ENCODE data around the gene MRTFA. TPM values are rescaled to one million over a fixed set of nuclear protein-coding genes. Genes with fewer than 3 reads are reported as not detected.
A peak's percentile ranks its signal among the peaks of the same experiment; 100 is the strongest.

Gene MRTFA
- total and polyA plus RNA-seq, 9 of the 15 experiments (the other 6 are each of a cell fraction or from before 2014, with no cell fraction given), result 0.84 to 21.1 (median 3.7) TPM

GRCh38 chr22:40463683-40464082 lies 172.8 kb downstream of the MRTFA start:
- CTCF ChIA-PET (ENCODE audit: low intra/inter-chr PET ratio), result no interaction called here
- H2AFZ ChIP-seq (ENCODE audit: low read depth, low read length), result peak overlapping the region; percentile 66
- 0 out of 3 replicates have a peak, but pooled peaks have one; percentile 18 for ATAC-seq

GRCh38 chr22:40463017-40463631 lies 173.4 kb downstream of the MRTFA start:
- no TSS peak for BruUV-seq (replicated peaks)
- H3K79me2 ChIP-seq (ENCODE audit: control insufficient read depth, insufficient read depth, low read length), result peaks cover 7% of the 10 kb centered on the region; the same call in 1 of the 3 replicates
- H3K4me1 ChIP-seq (replicated peaks in 1 of 2; ENCODE audit: control insufficient read depth in 2 of 2, insufficient read depth in 2 of 2, low read length in 2 of 2), result peaks cover 3 to 21% of the 10 kb centered on the region in 2 experiments; a peak in 3 of 5 replicates
- H3K9me3 ChIP-seq (replicated peaks; ENCODE audit: control insufficient read depth, insufficient read depth, low read depth, low read length), result no peaks in the 10 kb centered on the region
- peak overlapping the region; percentile 65 to 72; a peak in 3 of 4 replicates for H3K9ac ChIP-seq (ENCODE audit: insufficient read depth in 1 of 2, low read depth in 2 of 2, low read length in 2 of 2)
- peaks cover 8% of the 10 kb centered on the region; the same call in 2 of the 3 replicates for H3K36me3 ChIP-seq (ENCODE audit: control insufficient read depth, insufficient read depth, low read length)
- H3K9me1 ChIP-seq (ENCODE audit: control insufficient read depth, insufficient read depth, low read length), result no peaks in the 10 kb centered on the region
- ATAC-seq, result peak; percentile 86
- DNase-seq (ENCODE audit: extremely low read depth in 1 of 4, low spot score in 3 of 4), result peak in 2 of 4 experiments; percentile 28 to 59
- no peaks in the 10 kb centered on the region for H3K27me3 ChIP-seq (ENCODE audit: control insufficient read depth in 2 of 2, insufficient read depth in 2 of 2, low read length in 2 of 2)
- peak; percentile 84 for FAIRE-seq
- peak overlapping the region; percentile 71 for H3K27ac ChIP-seq (ENCODE audit: extremely low read depth, low read depth, low read length)
- 8% methylated on average over 6 of the region's 13 CpGs for WGBS (ENCODE audit: insufficient coverage, low coverage, missing lambda C conversion rate)
- ChIA-PET POLR2A (no interaction called here), CTCF (ENCODE audit: low intra/inter-chr PET ratio) (no interaction called here)
- peak overlapping the region; percentile 36 for H3K4me3 ChIP-seq
- peak overlapping the region; percentile 79 for H3K4me2 ChIP-seq (ENCODE audit: insufficient read depth, low read length)
- H2AFZ ChIP-seq (ENCODE audit: low read depth, low read length), result peak overlapping the region; percentile 66
- intact Hi-C loops (cut with micrococcal nuclease) (no loop called here), in situ Hi-C loops (cut with MboI) (no loop called here)
- no peaks in the 10 kb centered on the region for H4K20me1 ChIP-seq (replicated peaks; ENCODE audit: control insufficient read depth, insufficient read depth, low read length)
- no peak for TF ChIP-seq HOXB6 (CRISPR knock-in tag; IDR thresholded peaks at IDR 0.05; ENCODE audit: borderline replicate concordance)
- TF ChIP-seq POLR2H (tag; IDR thresholded peaks at IDR 0.05; ENCODE audit: low read depth), result peak; percentile 54; the same call in 1 of the 2 replicates
- TF ChIP-seq CXXC5 (CRISPR knock-in tag; IDR thresholded peaks at IDR 0.05), result 0 out of 2 replicates have a peak, but pooled peaks have one; percentile 15
- TF ChIP-seq ZBTB7A (IDR thresholded peaks at IDR 0.05; ENCODE audit: borderline replicate concordance, control insufficient read depth, low read depth, low read length), result peak; percentile 66; the same call in 1 of the 2 replicates
- TF ChIP-seq JUND (IDR thresholded peaks at IDR 0.05; ENCODE audit: borderline replicate concordance, low read depth, low read length), result 0 out of 2 replicates have a peak, but pooled peaks have one; percentile 12
- TF ChIP-seq JUND (tag; IDR thresholded peaks at IDR 0.05; ENCODE audit: borderline replicate concordance, low read depth, low read length), result 0 out of 3 replicates have a peak, but pooled peaks have one; percentile 26
- TF ChIP-seq GABPA (tag; conservative IDR thresholded peaks at IDR 0.05; ENCODE audit: low read depth), result peak; percentile 57
- peak; percentile 97 for TF ChIP-seq SPI1 (IDR thresholded peaks at IDR 0.05; ENCODE audit: borderline replicate concordance, low read depth, low read length)
- TF ChIP-seq TCF7 (IDR thresholded peaks at IDR 0.05; ENCODE audit: borderline replicate concordance), result no peak

More at GRCh38 chr22:40463683-40464082, 172.8 kb downstream of the MRTFA start:
- H4K20me1 ChIP-seq (replicated peaks; ENCODE audit: control insufficient read depth, insufficient read depth, low read length), result no peaks in the 10 kb centered on the region
- TF ChIP-seq HDAC8 (tag; IDR thresholded peaks at IDR 0.05) (no peak), SMARCA4 (IDR thresholded peaks at IDR 0.05) (0 out of 2 replicates have a peak, but pooled peaks have one; percentile 5), ATF1 (CRISPR knock-in tag; IDR thresholded peaks at IDR 0.05) (no peak), ATF1 (tag; IDR thresholded peaks at IDR 0.05) (no peak), ARID1B (IDR thresholded peaks at IDR 0.05) (0 out of 2 replicates have a peak, but pooled peaks have one; percentile 4), PHTF2 (CRISPR knock-in tag; IDR thresholded peaks at IDR 0.05) (no peak), MBD2 (IDR thresholded peaks at IDR 0.05; ENCODE audit: borderline replicate concordance, low read depth) (no peak)
- peak overlapping the region in 1 of 2 experiments; percentile 65; a peak in 2 of 4 replicates for H3K9ac ChIP-seq (ENCODE audit: insufficient read depth in 1 of 2, low read depth in 2 of 2, low read length in 2 of 2)
- no peaks in the 10 kb centered on the region for H3K27me3 ChIP-seq (ENCODE audit: control insufficient read depth in 2 of 2, insufficient read depth in 2 of 2, low read length in 2 of 2)
- no peaks in the 10 kb centered on the region for H3K9me1 ChIP-seq (ENCODE audit: control insufficient read depth, insufficient read depth, low read length)
- H3K36me3 ChIP-seq (ENCODE audit: control insufficient read depth, insufficient read depth, low read length), result peaks cover 8% of the 10 kb centered on the region; the same call in 2 of the 3 replicates
- DNase-seq (ENCODE audit: extremely low read depth in 1 of 4, low spot score in 3 of 4) (no peak), FAIRE-seq (no peak)
- intact Hi-C loops (cut with micrococcal nuclease) (no loop called here), in situ Hi-C loops (cut with MboI) (no loop called here)
- 47% methylated on average over 5 of the region's 5 CpGs for WGBS (ENCODE audit: insufficient coverage, low coverage, missing lambda C conversion rate)
- no peaks in the 10 kb centered on the region for H3K9me3 ChIP-seq (replicated peaks; ENCODE audit: control insufficient read depth, insufficient read depth, low read depth, low read length)
- H3K79me2 ChIP-seq (ENCODE audit: control insufficient read depth, insufficient read depth, low read length), result peaks cover 7% of the 10 kb centered on the region; the same call in 1 of the 3 replicates
- POLR2A ChIA-PET, result no interaction called here
- peaks cover 3 to 27% of the 10 kb centered on the region in 2 experiments; a peak in 4 of 5 replicates for H3K4me1 ChIP-seq (replicated peaks in 1 of 2; ENCODE audit: control insufficient read depth in 2 of 2, insufficient read depth in 2 of 2, low read length in 2 of 2)
- H3K4me2 ChIP-seq (ENCODE audit: insufficient read depth, low read length), result 0 out of 2 replicates have a peak overlapping the region, but pooled peaks have one; percentile 79
- H3K4me3 ChIP-seq, result peak overlapping the region; percentile 36; the same call in 1 of the 2 replicates
- BruUV-seq (replicated peaks), result no TSS peak
- peak overlapping the region; percentile 71 for H3K27ac ChIP-seq (ENCODE audit: extremely low read depth, low read depth, low read length)
